Ascending aorta (tissue), 2 donors: Measurements from ENCODE around the gene ANXA10. TPM values are rescaled to one million over a fixed set of nuclear protein-coding genes. Genes with fewer than 3 reads are reported as not detected.
"Not testable (repeated sequence)": the region's sequence is repeated elsewhere in the genome, so short reads cannot be mapped to it uniquely, and the experiment has no call there.

ENCODE experiments used
- DNase-seq, 2 donors: peaks; one replicate each; pipeline ENCODE4 v3.0.0-alpha.2; 2019; ENCODE audit warnings: low spot score in 2 of 2
- H3K27ac ChIP-seq, 2 donors: fragments of 200-600 bp; sonication (generic); one replicate each; pipeline ENCODE4 v1.5.1; 2016 to 2017; ENCODE audit warnings: mild to moderate bottlenecking in 1 of 2
- H3K27me3 ChIP-seq: fragments of 200-600 bp; sonication (generic); one replicate; pipeline ENCODE4 v1.5.1; 2017
- H3K36me3 ChIP-seq, 2 donors: fragments of 200-600 bp; sonication (generic); one replicate each; pipeline ENCODE4 v1.5.1; 2016
- H3K4me1 ChIP-seq, 2 donors: fragments of 200-600 bp; sonication (generic); one replicate each; pipeline ENCODE4 v1.5.1; 2016 to 2017; ENCODE audit warnings: mild to moderate bottlenecking in 1 of 2
- H3K4me3 ChIP-seq, 2 donors: fragments of 200-600 bp; sonication (generic); one replicate each; pipeline ENCODE4 v1.5.1; 2016 to 2017; ENCODE audit warnings: mild to moderate bottlenecking in 1 of 2
- H3K9me3 ChIP-seq, 2 donors: fragments of 200-600 bp; sonication (generic); one replicate each; pipeline ENCODE4 v1.5.1; 2016
- CTCF ChIP-seq, 3 experiments: fragments of 200-600 bp in 2 of 3; fragments of 450-650 bp in 1 of 3; sonication (generic) in 2 of 3; IDR thresholded peaks; one replicate each; pipeline ENCODE4 v1.5.1; 2016 to 2019; ENCODE audit warnings: antibody characterized with exemption in 3 of 3, mild to moderate bottlenecking in 1 of 3, moderate library complexity in 1 of 3
- intact Hi-C: fragments of 100-400 bp; cut with DNase I; formaldehyde crosslinking; loops from one replicate; pipeline ENCODE4 v1.15.1; 2023
- total RNA-seq: library from RNA; depleted of rRNA; stranded (reverse); fragments of >200 nt; gene quantifications from one replicate; pipeline ENCODE4 v1.1.0, GENCODE V29; 2016

Gene ANXA10
- total RNA-seq, 1 donor from 2014 or later = not detected

- Histone ChIP-seq H3K4me1 (no peaks in the 10 kb centered on the region), H3K27ac (no peak overlapping the region), H3K9me3 (no peaks in the 10 kb centered on the region), H3K27me3 (no peaks in the 10 kb centered on the region), H3K36me3 (no peaks in the 10 kb centered on the region), H3K4me3 (no peak overlapping the region)
- DNase-seq = no peak
- intact Hi-C loops = no loop called here
- TF ChIP-seq CTCF (IDR thresholded peaks at IDR 0.05) = no peak
Observed at GRCh38 chr4:168126952-168127351, 34.6 kb downstream of the ANXA10 start.

- Histone ChIP-seq H3K9me3 (no peaks in the 10 kb centered on the region), H3K4me3 (no peak overlapping the region), H3K27ac (no peak overlapping the region), H3K36me3 (no peaks in the 10 kb centered on the region), H3K27me3 (no peaks in the 10 kb centered on the region), H3K4me1 (no peaks in the 10 kb centered on the region)
- no peak for TF ChIP-seq CTCF (IDR thresholded peaks at IDR 0.05)
- intact Hi-C loops = no loop called here
- DNase-seq = no peak
Observed at GRCh38 chr4:168128601-168129000, 36.3 kb downstream of the ANXA10 start.

- intact Hi-C loops = no loop called here
- no peak for TF ChIP-seq CTCF (IDR thresholded peaks at IDR 0.05)
- no peak overlapping the region for H3K4me3 ChIP-seq
- no peaks in the 10 kb centered on the region for H3K27me3 ChIP-seq
- no peak for DNase-seq
- H3K4me1 ChIP-seq = no peaks in the 10 kb centered on the region
- no peaks in the 10 kb centered on the region for H3K9me3 ChIP-seq
- no peaks in the 10 kb centered on the region for H3K36me3 ChIP-seq
- H3K27ac ChIP-seq = no peak overlapping the region
Observed at GRCh38 chr4:168129046-168129772, 36.9 kb downstream of the ANXA10 start.

- intact Hi-C loops = no loop called here
- Histone ChIP-seq H3K27me3 (no peaks in the 10 kb centered on the region), H3K4me1 (no peaks in the 10 kb centered on the region), H3K36me3 (no peaks in the 10 kb centered on the region), H3K4me3 (no peak overlapping the region), H3K9me3 (no peaks in the 10 kb centered on the region), H3K27ac (no peak overlapping the region)
- DNase-seq = no peak
- no peak for TF ChIP-seq CTCF (IDR thresholded peaks at IDR 0.05)
Observed at GRCh38 chr4:168129802-168130201, 37.5 kb downstream of the ANXA10 start.

- TF ChIP-seq CTCF (IDR thresholded peaks at IDR 0.05) = no peak
- intact Hi-C loops = no loop called here
- no peak overlapping the region for H3K27ac ChIP-seq
- no peaks in the 10 kb centered on the region for H3K36me3 ChIP-seq
- no peaks in the 10 kb centered on the region for H3K4me1 ChIP-seq
- H3K9me3 ChIP-seq = no peaks in the 10 kb centered on the region
- no peak for DNase-seq
- H3K4me3 ChIP-seq = no peak overlapping the region
- no peaks in the 10 kb centered on the region for H3K27me3 ChIP-seq
Observed at GRCh38 chr4:168131196-168131595, 38.9 kb downstream of the ANXA10 start.

GRCh38 chr4:168134651-168135050 lies 42.3 kb downstream of the ANXA10 start:
- intact Hi-C loops = no loop called here
- no peaks in the 10 kb centered on the region for H3K27me3 ChIP-seq
- H3K4me3 ChIP-seq = no peak overlapping the region
- no peak for DNase-seq
- no peaks in the 10 kb centered on the region for H3K36me3 ChIP-seq
- no peaks in the 10 kb centered on the region for H3K4me1 ChIP-seq
- H3K9me3 ChIP-seq = no peaks in the 10 kb centered on the region
- TF ChIP-seq CTCF (IDR thresholded peaks at IDR 0.05) = no peak
- no peak overlapping the region for H3K27ac ChIP-seq

GRCh38 chr4:168135860-168136259 lies 43.5 kb downstream of the ANXA10 start:
- H3K4me3 ChIP-seq, H3K27me3 ChIP-seq, H3K9me3 ChIP-seq, intact Hi-C loops, H3K27ac ChIP-seq, H3K36me3 ChIP-seq, DNase-seq, H3K4me1 ChIP-seq: not testable (repeated sequence)

GRCh38 chr4:168137695-168138094 lies 45.4 kb downstream of the ANXA10 start:
- H3K4me1 ChIP-seq, DNase-seq, H3K27me3 ChIP-seq, H3K9me3 ChIP-seq, H3K36me3 ChIP-seq, H3K27ac ChIP-seq, H3K4me3 ChIP-seq, intact Hi-C loops: not testable (repeated sequence)
